Renal cortex interstitium (tissue), 11 donors: ENCODE measurements around the gene MYO18B. TPM values are rescaled to one million over a fixed set of nuclear protein-coding genes. Genes with fewer than 3 reads are reported as not detected.

ENCODE experiments used
- DNase-seq, 11 donors: peaks; one replicate each; pipeline ENCODE4 v3.0.0-alpha.2; 2013; ENCODE audit warnings: low read depth in 9 of 11, low spot score in 4 of 11; ENCODE audit errors: extremely low read depth in 1 of 11
- polyA plus RNA-seq, 3 donors: library from polyadenylated mRNA; unstranded; fragments of 120-200 nt; gene quantifications; one replicate each; pipeline ENCODE4 v1.2.1, GENCODE V29; 2013; ENCODE audit not compliant: insufficient read length in 3 of 3

Gene MYO18B
- polyA plus RNA-seq, 3 donors = 0.07 to 0.16 (median 0.15) TPM

- peak in 9 of 11 donors; percentile 15 to 49 (median 29) for DNase-seq
Observed at GRCh38 chr22:25797498-25798290, 55.7 kb downstream of the MYO18B start.

GRCh38 chr22:25800766-25801165 lies 58.8 kb downstream of the MYO18B start:
- DNase-seq = no peak

- no peak for DNase-seq
Observed at GRCh38 chr22:25802018-25802417, 60.0 kb downstream of the MYO18B start.

GRCh38 chr22:25804676-25805075 lies 62.7 kb downstream of the MYO18B start:
- no peak for DNase-seq

- DNase-seq = no peak
Observed at GRCh38 chr22:25806579-25806978, 64.6 kb downstream of the MYO18B start.

GRCh38 chr22:25814685-25815084 lies 72.7 kb downstream of the MYO18B start:
- DNase-seq = no peak

- no peak for DNase-seq
Observed at GRCh38 chr22:25815561-25815960, 73.6 kb downstream of the MYO18B start.

- no peak for DNase-seq
Observed at GRCh38 chr22:25816522-25817059, 74.6 kb downstream of the MYO18B start.

- DNase-seq = no peak
Observed at GRCh38 chr22:25817092-25817943, 75.3 kb downstream of the MYO18B start.

GRCh38 chr22:25818541-25818940 lies 76.6 kb downstream of the MYO18B start:
- DNase-seq = no peak

- DNase-seq = no peak
Observed at GRCh38 chr22:25822344-25822743, 80.4 kb downstream of the MYO18B start.

- no peak for DNase-seq
Observed at GRCh38 chr22:25823276-25823675, 81.3 kb downstream of the MYO18B start.

- no peak for DNase-seq
Observed at GRCh38 chr22:25824828-25825423, 82.9 kb downstream of the MYO18B start.

- DNase-seq = no peak
Observed at GRCh38 chr22:25827415-25827814, 85.4 kb downstream of the MYO18B start.

GRCh38 chr22:25828422-25828821 lies 86.4 kb downstream of the MYO18B start:
- DNase-seq = no peak

GRCh38 chr22:25829237-25829636 lies 87.2 kb downstream of the MYO18B start:
- no peak for DNase-seq

- DNase-seq = no peak
Observed at GRCh38 chr22:25829808-25830777, 88.1 kb downstream of the MYO18B start.

GRCh38 chr22:25833091-25833490 lies 91.1 kb downstream of the MYO18B start:
- no peak for DNase-seq
